Mesodermal cell (in vitro differentiated cells): ENCODE results near the gene ZNF790.

ENCODE experiments used
- H3K27ac ChIP-seq: 2 replicates; pipeline ENCODE4 v1.7.0; 2013; ENCODE audit warnings: mild to moderate bottlenecking, low read depth, low read length, moderate library complexity; ENCODE audit not compliant: severe bottlenecking
- H3K36me3 ChIP-seq: 2 replicates; pipeline ENCODE4 v1.7.1; 2013; ENCODE audit warnings: mild to moderate bottlenecking, low read length, moderate library complexity; ENCODE audit not compliant: control insufficient read depth, insufficient read depth
- H3K4me1 ChIP-seq: one replicate; pipeline ENCODE4 v1.7.1; 2013; ENCODE audit warnings: mild to moderate bottlenecking, low read length; ENCODE audit not compliant: insufficient read depth, control insufficient read depth, poor library complexity, severe bottlenecking
- H3K4me3 ChIP-seq: 2 replicates; pipeline ENCODE4 v1.7.0; 2013; ENCODE audit warnings: low read length, control low read depth, mild to moderate bottlenecking; ENCODE audit not compliant: insufficient read depth, poor library complexity, severe bottlenecking; ENCODE audit errors: extremely low read depth
- H3K9me3 ChIP-seq: 2 replicates; pipeline ENCODE4 v1.7.1; 2013; ENCODE audit warnings: mild to moderate bottlenecking, low read length, moderate library complexity; ENCODE audit not compliant: control insufficient read depth
- WGBS, 2 experiments: methylation state at CpG; one replicate each; pipeline ENCODE4 v1.1.5; 2013; ENCODE audit warnings: missing lambda C conversion rate in 2 of 2; ENCODE audit not compliant: insufficient coverage in 2 of 2; 5-methylcytosine and 5-hydroxymethylcytosine counted together

ZNF790 gene

GRCh38 chr19:36771261-36772231, 66.6 kb downstream of the ZNF790 start:
- Histone ChIP-seq H3K4me3 (peak overlapping the region; percentile 76), H3K4me1 (no peaks in the 10 kb centered on the region), H3K36me3 (peaks cover 27% of the 10 kb centered on the region), H3K9me3 (peaks cover 60% of the 10 kb centered on the region), H3K27ac (peak overlapping the region; percentile 80)
- WGBS, 2 experiments = 57 to 59% methylated on average over 27 to 28 of the region's 29 CpGs
